ENCODE measurements around the gene CFAP210.

Gene CFAP210

GRCh38 chr2:169694113-169694893, at the start of gene CFAP210, which contains the start of gene PHOSPHO2:
Gene CFAP210 (minus strand): TSS chr2:169694405. CDS start chr2:169694327, 78 bp downstream.
Gene PHOSPHO2 (plus strand): TSS chr2:169694469. CDS start chr2:169700972, 6,503 bp downstream.
- DNase-seq = peak; percentile 91 to 94

DNA sequence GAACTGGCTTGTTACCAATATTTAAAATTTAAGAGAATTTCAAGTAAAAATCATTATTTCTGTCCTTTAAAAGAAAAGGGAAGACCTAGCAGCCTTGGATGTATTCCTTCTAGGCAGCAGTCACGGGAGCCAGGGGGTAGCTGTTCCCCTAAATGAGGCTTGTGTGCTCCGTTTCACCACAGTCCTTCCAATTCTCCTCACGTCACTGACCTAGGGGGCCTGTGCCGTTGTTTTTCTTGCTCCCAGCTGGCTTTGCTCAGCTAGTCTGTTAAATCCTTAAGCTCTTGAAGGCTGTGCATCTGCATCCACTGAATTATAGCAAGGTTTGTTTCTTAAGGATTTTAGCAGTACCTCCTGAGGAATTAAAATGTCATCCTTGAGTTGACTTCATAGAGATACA, 49.3 kb upstream of the CFAP210 start:
- peak in 1 of 2 donors; percentile 51 for DNase-seq

DNA sequence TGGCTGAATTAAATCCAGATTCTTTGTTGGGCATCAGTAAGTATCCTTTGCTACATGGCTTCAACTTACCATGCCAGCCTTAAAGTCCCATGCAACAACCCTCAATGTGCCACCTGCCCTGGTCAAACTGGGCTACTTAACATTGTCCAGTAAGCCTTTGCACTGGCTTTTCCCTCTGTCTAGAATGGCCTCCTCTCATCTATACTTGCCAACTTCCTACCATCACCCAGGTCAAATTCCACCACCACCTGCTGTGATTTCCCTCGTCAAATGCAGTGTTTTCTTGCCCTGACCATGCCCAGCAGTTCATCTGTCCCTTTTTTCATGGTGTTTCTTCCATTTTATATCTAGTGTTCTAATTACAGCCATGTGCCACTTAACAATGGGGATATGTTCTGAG, 45.1 kb upstream of the CFAP210 start:
- DNase-seq = no peak

- no peak for DNase-seq
Observed at GRCh38 chr2:169738566-169739229, 44.5 kb upstream of the CFAP210 start.

DNA sequence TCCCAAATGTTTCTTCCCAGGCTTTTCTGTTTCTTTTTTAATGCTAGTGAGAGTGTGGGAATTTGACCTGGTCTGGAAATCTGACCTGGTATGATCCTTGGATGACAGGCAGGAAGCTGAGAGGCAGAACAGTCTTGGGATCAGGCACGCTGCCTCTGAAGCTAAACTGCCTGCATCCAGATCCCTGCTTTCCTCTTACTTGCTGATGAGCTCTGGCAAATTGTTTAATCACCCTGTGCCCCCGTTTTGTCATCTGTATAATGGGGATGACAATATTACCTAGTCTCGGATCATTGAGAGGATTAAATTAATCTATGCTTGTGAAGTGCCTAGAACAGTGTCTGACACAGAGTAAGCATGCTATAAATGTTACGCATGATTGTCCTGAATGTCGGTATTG, 42.7 kb upstream of the CFAP210 start:
- DNase-seq = no peak

DNA sequence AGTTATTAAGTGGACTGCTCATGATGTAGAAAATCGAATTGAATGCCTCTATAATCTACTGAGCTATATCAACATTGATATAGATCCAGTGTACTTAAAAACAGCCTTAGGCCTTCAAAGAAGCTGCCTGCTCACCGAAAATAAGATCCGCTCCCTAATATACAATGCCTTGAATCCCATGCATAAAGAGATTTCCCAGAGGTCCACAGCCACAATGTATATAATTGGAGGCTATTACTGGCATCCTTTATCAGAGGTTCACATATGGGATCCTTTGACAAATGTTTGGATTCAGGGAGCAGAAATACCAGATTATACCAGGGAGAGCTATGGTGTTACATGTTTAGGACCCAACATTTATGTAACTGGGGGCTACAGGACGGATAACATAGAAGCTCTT, 41.4 kb upstream of the CFAP210 start:
- DNase-seq = no peak

DNA sequence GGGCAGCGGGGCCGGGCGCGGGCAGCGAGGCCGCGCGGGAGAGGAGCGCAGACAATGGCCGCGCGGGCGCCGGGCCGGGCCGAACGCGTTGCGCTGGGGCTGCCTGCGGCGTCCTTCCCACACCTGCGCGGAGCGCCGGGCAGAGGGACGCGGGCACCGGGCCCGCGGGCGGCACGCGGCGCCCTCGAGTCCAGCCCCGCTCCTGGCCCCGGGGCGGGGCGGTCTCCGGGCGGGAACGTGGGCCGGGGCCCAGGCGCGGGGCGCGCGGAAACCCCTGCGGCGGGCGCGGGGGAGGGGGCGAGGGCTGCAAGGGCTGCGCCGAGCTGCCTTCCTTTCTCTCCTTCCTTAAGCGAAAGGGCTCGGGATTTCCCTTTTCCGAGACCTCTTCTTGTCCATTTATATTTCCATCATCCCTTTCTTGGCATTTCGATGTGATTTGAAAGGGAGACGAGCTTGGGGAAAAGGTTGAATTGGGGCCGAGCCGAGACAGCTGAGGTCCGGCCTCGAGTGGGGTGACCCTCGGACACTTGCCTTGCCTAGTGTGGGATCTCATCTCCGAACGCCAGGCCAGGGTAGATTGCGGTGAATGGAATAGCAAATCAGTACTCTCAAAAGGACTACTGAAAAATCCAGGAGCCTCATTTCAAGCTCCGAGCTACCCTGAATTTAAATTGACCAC, 40.1 kb upstream of the CFAP210 start:
- DNase-seq = peak in 1 of 2 donors; percentile 15

DNA sequence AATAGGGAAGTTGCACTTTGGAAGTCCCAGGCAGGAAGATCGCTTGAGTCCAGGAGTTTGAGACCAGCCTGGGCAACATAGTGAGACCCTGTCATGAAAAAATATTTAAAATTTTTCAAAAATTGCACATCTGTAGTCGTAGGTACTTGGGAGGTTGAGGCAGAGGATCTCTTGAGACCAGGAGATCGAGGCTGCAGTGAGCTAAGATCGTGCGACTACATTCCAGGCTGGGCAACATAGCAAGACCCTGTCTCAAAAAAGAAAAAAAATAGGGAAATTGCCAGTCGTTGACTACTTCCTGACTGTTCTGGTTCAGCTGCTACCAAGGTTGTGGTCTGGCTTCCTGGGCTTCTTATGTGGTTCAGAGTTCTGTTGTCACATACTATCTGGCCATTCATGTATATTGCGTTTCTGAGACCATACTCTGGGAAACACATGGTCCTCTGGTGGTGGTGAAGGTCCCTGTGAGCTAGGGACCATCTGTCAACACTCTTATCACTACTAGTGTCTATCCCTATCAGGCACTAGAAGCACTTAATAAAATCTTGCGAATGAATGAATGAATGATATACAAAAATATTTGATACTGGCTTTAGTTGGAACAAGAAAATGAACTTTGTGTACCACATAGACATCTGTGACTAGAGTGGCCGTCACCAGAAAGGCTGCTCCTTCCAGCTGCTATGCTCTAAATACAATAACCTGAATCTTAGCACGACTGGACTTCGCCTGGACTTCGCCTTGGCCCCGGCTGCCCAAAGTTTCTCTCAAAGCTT, 38.6 kb upstream of the CFAP210 start:
- no peak for DNase-seq

DNA sequence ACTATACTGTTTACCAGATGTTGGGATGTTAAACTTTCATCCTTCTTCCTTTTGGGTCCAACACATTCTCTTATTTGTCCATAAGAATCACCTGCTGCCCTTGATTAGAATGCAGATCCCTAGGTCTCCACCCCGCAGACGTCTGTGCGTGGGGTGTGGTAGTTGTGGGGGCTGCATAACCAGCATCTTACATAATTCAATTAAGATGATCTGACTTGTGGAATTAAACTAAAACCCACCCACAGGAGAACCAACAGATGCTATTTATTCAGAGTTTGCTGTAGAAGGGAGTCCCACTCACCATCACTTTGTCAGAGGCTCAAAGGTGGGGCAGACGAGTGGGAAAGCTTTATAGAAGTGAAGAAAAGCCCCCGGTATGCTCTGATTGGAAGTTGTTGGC, 37.9 kb upstream of the CFAP210 start:
- no peak for DNase-seq

DNA sequence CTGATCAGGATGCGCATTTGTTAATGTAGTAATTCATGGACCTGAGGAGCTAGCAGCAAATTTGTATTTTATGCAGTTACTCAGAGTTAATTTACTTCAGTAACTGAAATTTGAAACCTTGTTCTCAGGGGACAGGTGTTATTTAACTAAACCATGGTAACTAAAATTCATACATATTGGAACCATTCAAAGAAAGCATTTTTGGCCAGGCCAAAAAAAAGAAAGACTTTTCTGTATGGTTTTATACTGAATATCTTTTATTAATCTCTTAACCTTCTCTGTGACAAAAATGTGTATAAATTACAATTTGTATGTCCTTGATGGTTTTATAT, 35.0 kb upstream of the CFAP210 start:
- DNase-seq = no peak

DNA sequence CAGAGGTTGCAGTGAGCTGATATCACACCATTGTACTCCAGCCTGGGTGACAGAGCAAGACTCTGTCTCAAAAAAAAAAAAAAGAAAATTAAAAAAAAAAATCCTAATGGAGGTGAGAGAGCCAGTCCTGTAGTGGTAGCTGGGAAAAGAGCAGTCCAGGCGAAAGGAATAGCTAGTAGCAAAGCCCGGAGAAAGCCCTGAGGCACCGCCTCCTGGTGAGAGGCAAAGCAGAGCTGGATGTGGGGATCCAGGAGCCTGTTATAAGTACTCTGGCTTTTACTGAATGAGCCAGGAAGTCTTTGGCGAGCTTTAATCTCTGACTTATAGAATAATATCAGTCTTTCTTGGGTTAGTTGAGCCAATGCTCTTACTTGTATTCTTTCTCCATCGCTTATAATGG, 32.9 kb upstream of the CFAP210 start:
- no peak for DNase-seq

- no peak for DNase-seq
Observed at GRCh38 chr2:169721016-169721415, 26.8 kb upstream of the CFAP210 start.

GRCh38 chr2:169718930-169719504, 24.8 kb upstream of the CFAP210 start:
- no peak for DNase-seq

GRCh38 chr2:169717691-169718063, 23.5 kb upstream of the CFAP210 start:
- DNase-seq = no peak

- no peak for DNase-seq
Observed at GRCh38 chr2:169716938-169717690, 22.9 kb upstream of the CFAP210 start.

DNA sequence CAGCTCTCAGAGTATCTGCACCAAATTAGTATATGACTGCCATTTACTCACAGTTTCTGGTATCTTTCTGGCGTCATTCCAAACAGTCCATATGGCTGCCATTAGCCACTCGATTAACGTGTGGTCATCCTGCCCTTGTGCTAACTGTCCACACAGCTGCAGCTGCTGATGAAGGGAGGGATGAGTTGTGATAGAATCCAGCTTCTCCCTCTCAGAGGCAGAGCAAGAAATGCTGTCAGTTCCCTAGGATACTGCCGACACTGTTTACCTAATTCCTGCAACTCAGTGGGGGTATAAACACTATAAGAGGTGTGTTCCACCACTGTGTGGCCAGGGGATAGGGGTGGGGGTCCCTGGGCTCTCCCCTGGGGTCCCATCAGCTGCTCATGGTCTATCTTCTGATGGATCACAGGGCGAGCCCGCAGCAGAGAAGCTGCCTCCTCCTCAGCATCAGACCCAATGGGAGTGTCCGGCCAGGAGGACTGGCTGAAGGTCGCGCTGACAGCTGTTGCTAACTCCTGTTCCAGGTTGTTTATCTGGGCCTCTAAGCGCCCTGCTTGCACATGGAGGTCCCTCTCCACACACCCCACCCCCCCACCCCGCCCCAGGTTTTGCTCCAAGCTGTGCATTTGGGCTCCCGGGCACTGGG, 22.2 kb upstream of the CFAP210 start:
- DNase-seq = no peak

DNA sequence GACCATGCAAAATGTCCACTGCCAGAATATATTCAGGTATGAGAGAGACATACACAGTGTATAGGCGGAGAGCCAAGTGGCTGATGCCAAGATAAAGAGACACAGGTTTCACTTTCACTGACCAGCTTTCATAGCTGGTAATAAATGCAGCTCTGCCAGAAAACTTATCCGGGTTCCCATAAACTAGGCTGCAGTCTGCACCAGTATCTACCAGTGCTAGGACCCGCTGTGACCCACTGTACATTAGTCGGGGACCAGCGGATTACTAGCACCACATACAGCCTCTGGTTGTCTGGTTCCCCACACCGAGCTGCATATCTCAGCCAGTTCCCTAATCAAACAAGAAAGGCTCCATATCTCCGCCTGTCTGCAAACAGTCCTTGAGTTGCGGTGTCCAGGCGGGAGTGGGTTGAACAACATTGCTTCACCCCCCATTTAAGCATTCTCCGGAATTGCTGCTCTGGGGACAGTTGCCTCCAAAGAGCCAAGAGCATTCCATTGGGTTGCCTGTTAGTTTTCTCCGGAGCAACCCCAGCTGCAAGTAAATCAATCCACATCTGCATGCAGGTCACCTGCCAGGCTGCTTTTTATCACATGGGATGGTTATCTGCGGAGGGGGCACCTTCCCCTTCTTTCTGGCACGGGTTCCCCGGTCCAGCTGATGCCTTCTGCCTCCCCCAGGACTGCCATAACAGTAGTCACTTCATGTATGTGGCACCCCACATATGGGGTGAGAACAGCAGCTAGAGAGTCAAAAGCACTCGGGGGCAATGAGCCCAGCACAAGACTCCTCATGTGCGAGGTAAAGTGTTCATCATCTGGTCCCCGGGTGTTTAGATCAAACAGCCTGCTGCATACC, 21.4 kb upstream of the CFAP210 start:
- no peak for DNase-seq

DNA sequence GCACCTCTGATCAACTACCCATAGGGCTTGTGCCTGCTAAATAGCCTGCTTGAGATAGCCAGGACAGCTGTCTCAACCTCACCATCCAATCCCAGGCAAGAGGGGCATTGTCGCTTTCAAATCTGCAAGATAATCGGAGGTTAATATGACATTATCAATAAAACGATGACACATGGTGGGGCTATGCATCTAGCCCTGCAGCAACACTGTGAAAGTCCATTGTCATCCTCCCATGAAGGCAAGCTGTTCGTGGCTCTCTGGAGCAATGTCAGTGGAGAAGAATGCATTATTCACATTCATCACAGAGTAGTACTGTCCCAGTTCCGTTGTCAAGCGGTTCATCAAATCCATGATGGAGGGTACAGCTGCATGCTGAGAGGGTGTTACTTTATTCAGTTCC, 20.5 kb upstream of the CFAP210 start:
- peak; percentile 33 to 74 for DNase-seq

DNA sequence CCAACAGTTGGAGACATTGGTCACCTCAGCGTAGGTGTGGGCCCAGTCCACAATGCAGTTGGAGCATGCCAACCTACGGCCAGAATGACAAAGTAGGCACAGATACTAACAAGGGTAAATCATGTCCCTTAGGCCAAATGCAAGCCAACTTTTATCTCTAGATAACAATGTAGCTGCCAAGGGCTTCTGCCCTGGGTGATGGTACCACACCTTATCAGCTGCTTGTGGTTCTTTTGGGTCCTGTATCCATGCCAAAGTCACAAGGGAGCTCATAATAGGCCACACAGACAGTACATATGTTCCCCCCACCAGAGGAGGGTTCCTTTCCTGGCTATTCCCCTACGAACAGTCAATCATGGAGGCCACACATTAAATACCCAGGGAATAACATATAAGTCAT, 19.1 kb upstream of the CFAP210 start:
- no peak for DNase-seq

- DNase-seq = no peak
Observed at GRCh38 chr2:169712791-169713227, 18.6 kb upstream of the CFAP210 start.
